CD4-positive, alpha-beta T cell treated with Interferon gamma for 1 hour (primary cell): ENCODE data around the gene LTA4H.
"Not testable (repeated sequence)": the region's sequence is repeated elsewhere in the genome, so short reads cannot be mapped to it uniquely, and the experiment has no call there.

Experiments used
- DNase-seq: peaks from one replicate; pipeline ENCODE4 v3.0.0-alpha.2; 2020

Gene LTA4H

DNA sequence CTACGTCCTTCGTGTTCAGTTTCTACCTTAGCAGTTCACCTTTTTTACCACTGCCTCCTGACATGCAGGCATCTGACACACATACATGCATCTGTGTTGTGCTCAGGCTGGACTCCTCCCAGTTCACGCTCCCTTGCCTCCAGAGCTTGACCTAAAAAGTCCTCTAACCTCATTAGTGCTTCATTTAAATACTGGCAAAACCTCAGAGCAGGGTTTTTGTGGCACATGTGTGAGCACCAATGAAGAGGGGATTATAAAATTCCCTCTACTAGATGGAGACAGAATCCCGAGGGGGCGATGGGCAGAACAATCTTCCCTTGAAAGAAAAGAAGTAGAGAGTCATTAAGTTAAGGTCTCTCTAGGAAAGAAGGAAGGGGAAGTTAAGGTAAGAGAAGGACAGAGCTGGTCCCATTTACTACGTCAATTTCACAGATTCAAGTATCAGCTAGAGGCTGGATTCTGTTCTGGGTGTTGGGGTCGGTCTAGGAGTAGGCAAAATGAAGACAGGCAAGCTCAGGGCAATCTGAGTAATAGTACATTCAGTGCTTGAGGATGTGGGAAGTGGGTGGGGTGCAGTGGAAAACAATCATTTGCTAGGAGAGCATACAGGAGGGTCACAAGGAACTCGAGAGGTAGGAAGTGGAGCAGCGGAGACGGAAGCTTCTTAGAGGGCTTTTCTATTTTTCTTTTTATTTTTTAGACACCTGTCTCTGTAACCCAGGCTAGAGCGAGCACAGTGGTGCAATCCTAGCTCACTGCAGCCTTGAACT is 46.7 kb downstream of the LTA4H start:
- no peak for DNase-seq

- DNase-seq, result no peak
Measured at GRCh38 chr12:95986635-95987570, 48.5 kb downstream of the LTA4H start.

DNA sequence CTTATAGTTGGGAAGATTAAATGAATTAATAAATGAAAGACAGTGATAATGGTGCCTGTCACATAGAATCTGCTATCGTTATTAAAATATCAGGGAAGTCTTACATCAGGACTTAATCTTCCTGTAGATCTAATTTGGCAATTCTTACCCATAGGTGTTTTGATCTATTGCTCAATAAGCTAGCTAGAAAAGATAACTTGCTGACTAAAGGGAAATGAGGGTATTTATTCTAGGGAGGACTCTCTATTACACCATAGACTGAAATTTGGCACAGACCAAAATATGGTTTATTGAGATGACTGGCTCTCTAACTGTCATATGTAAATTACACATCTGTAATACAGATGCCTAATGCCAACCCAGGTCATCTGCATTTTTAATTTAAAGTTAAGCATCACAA is 50.7 kb downstream of the LTA4H start:
- no peak for DNase-seq

- DNase-seq, result no peak
Measured at GRCh38 chr12:95982602-95983001, 52.8 kb downstream of the LTA4H start.

GRCh38 chr12:95980437-95980836 is 55.0 kb downstream of the LTA4H start:
- no peak for DNase-seq

DNA sequence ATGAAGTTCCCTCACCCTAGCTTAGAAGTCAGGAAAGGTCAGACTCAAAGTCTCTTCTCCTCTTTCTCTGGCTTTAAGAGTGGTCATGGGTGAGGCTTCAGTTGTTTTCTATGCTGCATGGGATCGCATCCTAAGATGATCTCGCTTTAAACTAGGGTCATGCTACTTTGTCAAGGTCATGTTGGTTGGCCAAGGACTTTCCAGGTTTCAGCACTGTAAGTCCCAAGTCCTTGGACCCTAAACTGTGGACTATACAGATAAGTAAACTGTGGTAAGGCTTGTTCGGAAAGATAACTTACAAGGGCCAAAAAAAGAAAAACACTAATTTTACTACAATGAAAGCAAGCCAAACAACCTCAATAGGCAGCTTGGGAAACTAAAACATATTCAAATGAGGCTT is 56.6 kb downstream of the LTA4H start:
- DNase-seq, result no peak

DNA sequence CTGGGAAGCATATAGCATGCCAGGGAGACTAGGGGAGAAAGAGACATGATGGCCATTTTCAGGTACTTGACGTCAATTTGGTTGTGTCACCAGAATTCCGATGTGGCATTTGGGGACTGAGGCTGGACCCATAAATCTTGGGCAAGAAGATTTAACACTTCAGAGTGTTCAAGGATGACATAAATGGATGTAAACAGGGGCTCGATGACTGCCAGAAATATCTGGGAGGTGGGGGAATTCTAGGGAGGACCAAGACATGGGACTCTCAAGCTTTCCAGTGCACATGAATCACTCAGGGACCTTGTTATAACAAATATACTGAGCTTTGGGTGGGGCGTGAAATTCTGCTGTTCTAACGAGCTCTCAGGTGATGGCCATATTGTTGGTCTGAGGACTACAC is 57.0 kb downstream of the LTA4H start:
- no peak for DNase-seq

DNA sequence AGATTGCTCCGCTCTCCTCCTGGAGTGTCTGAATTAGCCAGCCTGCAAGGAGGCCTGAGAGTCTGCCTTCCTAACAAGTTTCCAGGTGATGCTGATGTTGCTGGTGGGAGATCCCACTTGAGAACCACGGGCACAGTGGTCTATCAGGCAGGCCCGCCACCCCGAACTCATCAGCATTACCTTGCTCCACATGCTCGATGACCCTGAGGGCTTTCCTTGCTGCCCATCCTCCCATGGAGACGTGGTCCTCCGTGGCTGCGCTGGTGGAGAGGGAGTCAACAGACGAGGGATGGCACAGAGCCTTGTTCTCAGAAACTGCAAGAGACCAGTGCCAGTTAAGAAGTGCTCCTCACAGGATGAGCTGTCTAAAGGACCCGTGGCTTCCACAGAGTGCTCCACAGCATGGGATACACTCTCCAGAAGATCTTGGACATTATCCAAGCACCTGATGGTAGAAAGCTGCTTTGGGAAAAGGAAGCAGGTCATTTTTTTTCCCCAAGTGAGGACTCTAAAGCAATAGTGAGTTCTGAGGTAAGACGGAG is 57.6 kb downstream of the LTA4H start:
- no peak for DNase-seq

GRCh38 chr12:95976416-95976832 is 59.0 kb downstream of the LTA4H start:
- no peak for DNase-seq

GRCh38 chr12:95975491-95975890 is 59.9 kb downstream of the LTA4H start:
- no peak for DNase-seq

DNA sequence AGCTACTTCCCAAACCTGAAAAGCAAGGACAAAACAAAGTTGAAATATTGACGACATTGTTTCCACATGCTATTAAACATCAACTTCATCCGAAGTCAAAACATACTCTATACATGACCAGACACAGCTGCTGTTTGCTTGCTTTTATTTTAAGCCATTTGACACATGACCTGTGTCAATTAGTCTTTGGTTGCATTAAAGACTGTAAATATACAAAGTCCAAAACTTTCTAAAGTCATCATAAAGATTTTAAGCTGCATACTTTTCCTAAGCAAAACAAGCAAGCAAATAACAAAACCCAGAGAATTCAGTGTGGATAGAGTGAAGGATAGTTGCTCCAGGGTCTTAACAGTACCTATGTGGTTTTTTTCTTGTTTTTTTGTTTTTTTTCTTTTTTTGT is 61.0 kb downstream of the LTA4H start:
- no peak for DNase-seq

- DNase-seq, result no peak
Measured at GRCh38 chr12:95972832-95973456, 62.4 kb downstream of the LTA4H start.

GRCh38 chr12:95970905-95971304 is 64.5 kb downstream of the LTA4H start:
- DNase-seq, result no peak

GRCh38 chr12:95969116-95969515 is 66.3 kb downstream of the LTA4H start:
- DNase-seq, result not testable (repeated sequence)

DNA sequence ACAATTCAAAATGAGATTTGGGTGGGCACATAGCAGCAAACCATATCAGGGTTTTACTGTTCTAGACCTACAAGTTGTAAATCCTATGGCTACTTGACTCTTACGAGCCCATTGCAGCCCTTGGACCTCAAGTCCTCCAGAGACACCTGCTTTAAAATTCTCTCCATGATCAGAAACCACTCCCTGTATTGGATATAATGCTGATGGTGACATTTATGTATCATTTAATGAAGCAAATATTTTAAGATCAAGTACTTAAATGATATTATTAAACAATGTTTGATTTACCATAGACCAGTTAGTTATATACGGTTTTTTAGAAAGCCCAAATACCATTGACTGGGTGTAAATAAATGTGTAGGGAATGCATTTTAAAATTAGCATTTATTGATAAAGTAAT is 68.1 kb downstream of the LTA4H start:
- DNase-seq, result no peak

GRCh38 chr12:95966287-95966870 is 69.0 kb downstream of the LTA4H start:
- DNase-seq, result no peak

GRCh38 chr12:95963096-95963495 is 72.3 kb downstream of the LTA4H start:
- no peak for DNase-seq

GRCh38 chr12:95962222-95962621 is 73.2 kb downstream of the LTA4H start:
- no peak for DNase-seq

DNA sequence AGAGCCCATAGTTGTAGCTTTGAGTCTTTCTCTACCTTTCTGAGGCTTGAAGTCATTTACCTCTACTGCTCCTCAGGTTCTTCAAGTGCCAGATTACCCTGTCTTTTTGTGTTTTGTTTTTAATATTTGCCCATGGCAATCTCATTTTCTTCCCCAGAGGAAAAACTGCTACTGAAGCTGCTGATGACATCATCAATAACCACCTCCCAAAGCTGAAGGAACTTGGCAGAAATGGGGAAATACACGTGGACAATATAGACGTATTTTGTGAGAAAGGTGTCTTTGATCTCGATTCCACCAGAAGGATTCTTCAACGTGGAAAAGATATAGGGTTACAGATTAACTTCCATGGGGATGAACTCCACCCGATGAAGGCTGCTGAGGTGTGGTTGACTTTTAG is 75.1 kb downstream of the LTA4H start:
- DNase-seq, result no peak

GRCh38 chr12:95959107-95959506 is 76.3 kb downstream of the LTA4H start:
- DNase-seq, result no peak

- DNase-seq, result no peak
Measured at GRCh38 chr12:95956557-95957145, 78.7 kb downstream of the LTA4H start.

DNA sequence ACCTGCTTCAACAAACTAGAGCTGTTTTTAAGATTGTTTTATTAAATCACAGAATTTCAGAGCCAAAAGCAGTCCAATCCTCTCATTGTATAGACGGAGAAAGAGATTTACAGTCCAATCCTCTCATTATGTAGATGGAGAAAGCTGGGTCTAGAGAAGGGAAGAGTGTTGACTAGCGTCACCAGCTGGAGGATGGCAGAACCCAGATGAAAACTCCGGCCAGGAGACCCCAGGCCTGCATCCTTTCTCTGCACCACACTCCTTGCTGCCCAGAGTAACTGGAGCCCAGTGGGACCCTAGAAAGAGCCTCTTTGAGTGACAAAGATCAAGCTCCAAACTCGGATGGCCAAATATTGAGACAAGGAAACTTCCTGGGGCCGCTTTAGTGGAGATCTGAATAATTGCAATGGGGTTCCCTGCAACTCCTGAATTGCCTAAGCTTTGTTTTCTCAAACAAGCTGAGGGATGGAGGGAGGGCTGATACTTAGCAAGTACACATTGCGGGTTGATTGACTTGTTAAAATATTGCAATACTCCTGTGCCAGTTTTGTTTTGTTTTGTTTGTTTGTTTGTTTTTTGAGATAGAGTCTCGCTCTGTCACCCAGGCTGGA is 79.7 kb downstream of the LTA4H start:
- no peak for DNase-seq
